HG03159 (cell line): ENCODE measurements around the gene F2RL2.

ENCODE experiments used
- ATAC-seq: cut with Tn5 transposase; IDR thresholded peaks from one replicate; pipeline ENCODE4 v1.9.1; 2021; ENCODE audit warnings: mild to moderate bottlenecking, moderate library complexity; ENCODE audit not compliant: unreplicated experiment

F2RL2 gene, protein sequence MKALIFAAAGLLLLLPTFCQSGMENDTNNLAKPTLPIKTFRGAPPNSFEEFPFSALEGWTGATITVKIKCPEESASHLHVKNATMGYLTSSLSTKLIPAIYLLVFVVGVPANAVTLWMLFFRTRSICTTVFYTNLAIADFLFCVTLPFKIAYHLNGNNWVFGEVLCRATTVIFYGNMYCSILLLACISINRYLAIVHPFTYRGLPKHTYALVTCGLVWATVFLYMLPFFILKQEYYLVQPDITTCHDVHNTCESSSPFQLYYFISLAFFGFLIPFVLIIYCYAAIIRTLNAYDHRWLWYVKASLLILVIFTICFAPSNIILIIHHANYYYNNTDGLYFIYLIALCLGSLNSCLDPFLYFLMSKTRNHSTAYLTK

DNA sequence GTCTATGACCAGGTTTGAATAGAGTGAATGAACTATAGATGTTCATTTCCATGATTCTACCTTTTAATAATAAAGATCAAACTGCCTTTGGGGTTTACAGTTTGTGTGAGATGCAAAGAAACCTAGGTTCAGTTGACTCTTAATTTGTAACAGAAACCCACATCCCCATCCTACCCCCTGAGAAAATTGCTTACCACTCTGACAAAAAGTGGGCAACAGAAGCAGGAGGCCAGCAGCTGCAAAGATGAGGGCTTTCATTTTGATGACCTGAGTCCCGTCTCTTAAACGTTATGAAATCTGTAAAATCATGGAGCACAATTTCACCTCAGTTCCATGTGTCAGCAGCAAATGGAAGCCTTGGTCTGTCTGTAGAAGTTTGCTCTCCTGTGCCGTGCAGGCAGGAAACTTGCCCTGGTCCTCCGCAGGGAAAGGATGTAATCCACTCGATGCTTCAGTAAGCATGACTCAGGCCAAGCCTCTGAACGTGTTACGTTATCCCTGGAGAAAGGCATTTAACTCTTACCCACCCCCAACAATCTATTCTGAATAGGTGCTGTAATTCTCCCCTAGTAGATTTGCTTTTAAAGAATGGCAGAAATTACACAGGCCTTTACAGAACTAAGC lies at the start of gene F2RL2:
TSS of gene F2RL2 (minus strand) at position 431 of the 624 bp plus-strand sequence. CDS start at position 258, 173 bp downstream.
- no peak for ATAC-seq

DNA sequence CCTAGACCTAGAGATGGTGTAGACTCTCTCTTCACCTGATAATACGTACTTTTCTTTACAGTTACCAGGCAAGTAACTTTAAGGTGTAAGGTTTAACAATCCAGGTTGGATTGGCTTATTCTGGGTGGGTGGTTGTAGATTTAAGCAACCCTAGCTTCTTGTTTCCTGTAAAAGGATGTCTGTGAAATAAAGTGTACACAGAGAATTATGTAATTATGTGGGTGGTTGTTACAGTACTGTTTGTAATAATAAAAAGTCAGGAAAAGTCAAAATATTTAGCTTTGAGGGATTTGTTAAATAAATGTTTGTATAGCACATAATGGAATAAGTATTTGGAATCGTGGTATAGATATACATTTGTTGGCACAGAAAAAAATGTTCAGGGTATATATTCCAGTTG lies 49.0 kb upstream of the F2RL2 start:
- ATAC-seq, result no peak

DNA sequence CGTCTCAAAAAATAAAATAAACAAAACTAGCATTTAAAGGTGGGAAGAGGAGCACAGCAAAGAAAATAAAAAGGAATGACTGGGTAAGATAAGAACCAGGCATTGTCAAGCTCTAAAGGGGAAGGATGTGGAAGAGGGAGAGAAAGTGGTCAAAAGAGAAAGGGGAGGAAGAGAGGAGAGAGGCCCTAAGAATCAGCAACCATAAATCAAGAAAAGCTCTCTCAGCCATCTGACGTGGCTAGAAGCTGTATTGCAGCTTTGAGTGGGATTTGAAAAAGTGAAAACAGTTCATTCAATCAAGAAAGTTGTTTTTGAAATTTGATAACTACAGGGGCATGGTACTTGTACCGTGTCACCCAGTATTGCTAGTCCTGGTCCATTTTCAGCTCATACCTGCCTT lies 47.3 kb upstream of the F2RL2 start:
- no peak for ATAC-seq

DNA sequence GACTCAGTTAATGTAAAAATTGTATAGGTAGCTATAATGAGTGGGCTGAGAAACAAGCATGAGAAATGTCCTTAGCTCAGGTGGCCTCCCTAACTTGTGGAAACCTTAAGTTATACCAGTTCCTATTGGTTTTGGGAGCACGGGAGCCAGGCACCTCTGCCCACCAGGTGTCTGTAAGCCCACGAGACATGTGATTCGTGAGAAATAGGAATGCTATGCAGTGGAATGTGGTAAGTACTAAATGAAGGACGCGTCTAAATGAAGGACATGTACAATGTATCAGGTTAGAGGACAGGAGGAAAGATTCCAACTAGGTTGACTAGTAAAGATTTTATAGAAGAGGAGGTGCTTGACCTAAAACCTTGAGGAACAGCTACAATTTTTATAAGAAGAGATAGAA lies 46.0 kb upstream of the F2RL2 start:
- ATAC-seq, result no peak

DNA sequence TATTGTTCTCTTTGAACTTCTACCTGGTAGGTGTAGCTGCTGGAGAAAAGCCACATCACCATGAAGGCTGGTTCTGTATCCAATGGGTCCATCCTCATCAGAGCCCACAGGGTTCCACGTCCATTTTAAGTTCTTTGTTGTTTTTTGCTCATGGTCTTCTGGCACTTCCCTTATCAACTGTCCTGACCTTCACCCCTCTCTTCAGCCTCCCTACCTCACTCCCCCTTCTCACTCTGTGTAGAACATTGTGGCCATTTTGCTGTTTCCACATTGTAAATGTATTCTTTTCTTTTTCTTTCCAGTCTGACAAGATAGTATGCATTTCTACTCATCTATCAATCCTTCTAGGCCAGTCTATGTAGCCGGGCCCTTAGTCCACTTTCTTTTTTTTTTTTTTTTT lies 44.3 kb upstream of the F2RL2 start:
- ATAC-seq, result no peak

DNA sequence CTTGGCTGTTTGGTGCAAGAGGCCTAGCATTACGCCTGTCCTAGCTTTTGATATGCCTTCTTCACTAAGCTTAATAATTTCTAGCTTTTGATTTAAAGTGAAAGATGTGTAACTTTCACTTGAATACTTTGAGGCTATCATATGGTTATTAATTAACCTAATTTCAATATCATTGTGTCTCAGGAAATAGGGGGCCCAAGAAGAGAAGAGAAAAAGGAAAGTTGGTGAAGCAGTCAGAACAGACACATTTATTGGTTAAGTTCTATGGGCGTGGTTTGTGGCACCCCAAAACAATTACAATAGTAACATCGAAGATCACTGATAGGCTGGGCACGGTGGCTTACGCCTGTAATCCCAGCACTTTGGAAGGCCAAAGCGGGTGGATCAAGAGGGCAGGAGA lies 40.9 kb upstream of the F2RL2 start:
- ATAC-seq, result no peak

DNA sequence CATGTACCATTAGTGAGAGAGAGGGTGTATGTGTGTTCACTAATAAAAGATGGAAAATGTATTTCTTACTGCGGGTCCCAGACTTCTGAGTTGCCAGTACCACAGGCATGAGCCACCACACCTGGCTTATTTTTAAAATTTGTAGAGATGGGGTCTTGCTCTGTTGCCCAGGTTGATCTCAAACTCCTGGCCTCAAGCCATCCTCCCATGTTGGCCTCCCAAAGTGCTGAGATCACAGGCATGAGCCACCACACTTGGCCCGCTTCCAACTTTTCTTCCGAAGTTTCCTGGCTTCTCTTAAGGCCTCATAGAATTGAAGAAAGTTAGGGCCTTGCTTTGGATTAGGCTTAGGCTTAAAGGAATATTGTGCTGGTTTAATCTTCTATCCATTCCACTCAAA lies 40.4 kb upstream of the F2RL2 start:
- ATAC-seq, result no peak

DNA sequence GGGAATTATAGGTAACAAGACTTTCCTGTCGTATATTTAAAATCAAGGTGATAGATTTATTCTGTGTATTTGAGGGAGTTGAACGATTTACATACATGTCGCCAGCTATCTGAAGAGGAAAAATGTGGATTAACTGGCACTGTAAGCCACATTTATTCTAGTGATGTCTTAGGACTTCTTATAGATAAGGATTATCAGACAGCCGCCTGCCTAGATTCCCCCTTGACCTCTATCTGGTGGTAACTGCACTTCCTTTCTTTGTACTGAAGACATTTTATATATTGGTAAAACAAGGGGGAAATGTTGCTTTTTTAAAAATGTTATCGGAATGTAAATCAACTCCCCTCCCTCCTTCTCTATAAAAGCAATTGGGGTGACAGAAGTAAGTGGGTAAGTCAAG lies 39.3 kb upstream of the F2RL2 start:
- ATAC-seq, result no peak

DNA sequence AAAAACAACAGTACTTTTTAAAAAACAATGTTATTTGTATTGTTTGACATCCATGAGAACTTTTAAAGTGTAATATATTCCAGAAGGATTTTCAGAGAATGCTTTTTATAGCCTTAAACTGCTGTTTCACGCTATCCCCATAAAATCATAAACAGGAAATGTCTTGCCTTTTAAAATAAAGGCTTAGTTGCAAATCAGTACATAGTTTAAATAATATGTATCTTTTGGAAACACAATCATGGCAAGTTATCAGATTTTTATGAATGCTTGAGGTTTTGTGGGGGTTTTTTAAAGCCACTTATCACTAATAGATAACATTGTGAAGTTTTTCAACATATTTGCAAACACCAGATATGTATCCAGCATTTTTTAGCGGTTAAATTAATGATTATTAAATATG lies 37.2 kb upstream of the F2RL2 start:
- ATAC-seq, result no peak

DNA sequence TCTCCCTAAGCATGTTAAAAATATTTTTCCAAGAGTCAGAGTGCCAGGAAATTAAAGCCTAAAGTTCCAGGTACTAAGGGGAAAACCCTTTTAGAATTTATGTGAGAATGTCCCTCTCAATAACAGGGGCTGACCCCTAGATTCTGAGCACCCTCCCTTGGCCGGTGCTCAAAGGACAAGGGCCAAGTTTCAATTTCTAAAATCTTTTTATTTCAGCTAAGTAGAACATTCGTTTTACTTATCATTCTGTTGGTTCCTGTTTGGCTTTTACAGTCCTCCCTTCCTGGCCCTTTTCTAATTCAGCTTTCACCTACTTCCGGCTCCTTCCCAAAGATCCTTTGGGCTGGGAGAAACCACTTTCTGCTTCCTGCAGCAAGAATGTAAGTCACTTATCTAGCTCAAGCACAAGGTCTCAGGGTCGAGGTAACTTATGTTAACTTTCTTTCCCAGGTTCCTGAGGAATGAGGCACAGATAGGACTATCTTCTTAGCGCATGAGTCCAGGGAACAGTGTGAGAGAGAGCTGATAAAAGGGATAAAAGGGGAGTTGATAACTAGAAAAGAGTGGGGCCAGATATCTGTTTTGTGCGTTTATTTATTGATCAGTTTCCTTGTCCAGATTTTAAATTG lies 34.6 kb upstream of the F2RL2 start:
- ATAC-seq, result no peak

DNA sequence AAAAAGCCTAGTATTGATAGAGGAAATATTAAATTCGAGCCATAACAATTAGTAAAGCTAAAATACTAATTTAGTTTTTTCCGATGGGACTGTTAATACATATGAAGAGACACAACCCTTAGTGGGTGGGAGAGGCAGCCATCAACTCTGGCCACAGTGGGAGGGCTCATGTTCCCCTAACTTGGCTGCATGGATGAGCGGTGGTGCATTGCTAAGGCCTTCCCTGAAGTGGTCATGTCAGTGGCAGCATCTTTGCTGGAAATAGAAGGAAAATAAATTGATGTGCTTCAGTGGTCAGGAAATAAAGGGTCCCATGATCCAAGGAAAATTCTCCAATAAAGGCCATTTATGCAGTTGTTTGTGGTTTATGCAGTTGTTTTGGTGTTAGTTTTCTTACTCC lies 33.9 kb upstream of the F2RL2 start:
- no peak for ATAC-seq

DNA sequence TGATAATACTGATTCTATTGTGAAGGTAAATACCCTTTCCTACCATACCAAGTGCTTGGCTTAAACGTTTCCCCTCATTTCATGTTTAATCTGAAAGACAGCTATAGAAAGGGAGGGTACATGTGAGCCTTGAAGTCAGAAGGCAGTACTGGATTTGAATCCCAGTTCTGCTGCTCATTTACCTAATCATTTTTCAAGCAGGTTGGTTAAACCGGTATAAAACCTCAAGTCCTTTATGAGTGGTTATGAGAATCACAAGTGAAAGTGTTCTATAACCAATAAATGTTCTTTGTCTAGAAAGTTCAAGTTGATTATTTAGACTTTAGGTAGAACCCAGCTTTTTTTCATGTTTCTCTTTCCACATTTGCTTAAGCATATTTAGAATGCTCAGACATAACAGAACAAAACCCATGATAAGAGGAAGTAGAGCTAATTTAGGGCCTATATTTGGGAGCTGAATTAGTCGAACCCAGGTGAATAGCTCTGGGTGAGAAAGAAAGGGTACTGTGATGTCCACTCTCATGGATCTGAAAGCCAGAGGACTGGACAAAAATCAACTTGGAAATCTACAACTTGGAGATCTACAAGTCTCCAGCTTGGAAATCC lies 29.7 kb upstream of the F2RL2 start:
- ATAC-seq, result no peak

DNA sequence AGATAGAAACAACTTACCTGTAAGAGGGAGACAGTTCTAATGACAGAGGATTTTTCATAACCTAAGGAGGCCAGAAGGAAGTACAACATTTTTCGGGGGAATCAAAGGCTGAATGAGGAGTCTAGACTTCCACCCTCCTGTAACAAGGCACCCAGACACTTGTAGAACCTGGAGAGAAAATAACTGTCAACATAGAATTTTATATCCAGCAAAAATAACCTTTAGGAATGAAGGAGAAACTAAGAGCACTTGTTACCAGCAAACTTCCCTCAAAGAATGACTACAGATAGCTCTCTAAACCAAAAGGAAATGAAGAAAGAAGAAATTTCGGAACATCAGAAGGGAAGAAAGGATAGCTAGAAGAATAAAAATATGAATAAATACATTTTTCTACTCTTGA lies 25.9 kb upstream of the F2RL2 start:
- no peak for ATAC-seq

DNA sequence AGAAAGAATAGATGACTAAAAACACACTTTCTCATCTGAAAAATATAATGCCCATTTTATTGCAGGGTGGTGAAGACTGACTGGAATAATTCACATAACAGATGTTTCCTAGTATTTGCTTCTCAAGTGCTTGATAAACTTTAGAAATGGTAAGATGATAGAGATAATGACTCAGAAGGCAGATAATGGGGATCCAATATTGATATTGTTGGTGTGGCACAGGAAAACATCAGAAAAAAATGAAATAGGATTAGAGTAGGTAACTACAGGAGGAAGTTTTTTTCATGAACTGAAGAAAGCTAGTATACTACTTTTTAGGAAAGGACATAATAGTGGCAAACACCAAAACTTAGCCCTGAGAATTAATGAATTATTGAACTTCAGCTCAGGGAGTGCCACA lies 20.2 kb upstream of the F2RL2 start:
- ATAC-seq, result no peak

DNA sequence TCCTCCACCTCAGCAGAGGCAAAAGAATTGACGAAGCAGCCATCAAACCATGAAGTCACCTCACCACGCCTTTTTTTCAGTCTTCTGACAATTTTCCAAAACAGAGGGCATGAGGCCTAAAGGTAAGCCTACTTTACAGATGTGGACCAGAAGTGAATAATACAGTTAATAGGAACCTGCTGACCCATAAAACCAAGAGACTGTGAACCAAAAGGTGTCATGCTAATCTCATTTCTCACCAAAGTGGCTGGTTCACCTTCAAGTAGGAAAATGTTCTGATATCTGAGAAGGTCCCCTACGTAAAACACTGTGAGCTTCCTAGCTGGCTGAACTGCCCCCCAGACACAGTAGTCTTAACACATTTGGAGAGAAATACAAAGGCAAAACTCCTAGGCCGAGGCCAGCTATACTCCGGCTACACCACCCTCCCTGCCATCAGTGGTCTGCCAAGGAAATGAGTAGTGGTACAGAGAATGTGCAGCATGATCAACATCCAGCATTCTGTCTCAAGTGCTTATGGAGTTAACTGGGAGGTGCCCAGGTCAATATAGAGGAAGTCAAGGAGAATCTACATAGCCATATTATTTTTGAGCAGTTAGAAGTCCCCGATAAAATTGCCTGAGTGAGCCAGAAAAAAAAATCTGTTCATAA lies 19.3 kb upstream of the F2RL2 start:
- no peak for ATAC-seq

DNA sequence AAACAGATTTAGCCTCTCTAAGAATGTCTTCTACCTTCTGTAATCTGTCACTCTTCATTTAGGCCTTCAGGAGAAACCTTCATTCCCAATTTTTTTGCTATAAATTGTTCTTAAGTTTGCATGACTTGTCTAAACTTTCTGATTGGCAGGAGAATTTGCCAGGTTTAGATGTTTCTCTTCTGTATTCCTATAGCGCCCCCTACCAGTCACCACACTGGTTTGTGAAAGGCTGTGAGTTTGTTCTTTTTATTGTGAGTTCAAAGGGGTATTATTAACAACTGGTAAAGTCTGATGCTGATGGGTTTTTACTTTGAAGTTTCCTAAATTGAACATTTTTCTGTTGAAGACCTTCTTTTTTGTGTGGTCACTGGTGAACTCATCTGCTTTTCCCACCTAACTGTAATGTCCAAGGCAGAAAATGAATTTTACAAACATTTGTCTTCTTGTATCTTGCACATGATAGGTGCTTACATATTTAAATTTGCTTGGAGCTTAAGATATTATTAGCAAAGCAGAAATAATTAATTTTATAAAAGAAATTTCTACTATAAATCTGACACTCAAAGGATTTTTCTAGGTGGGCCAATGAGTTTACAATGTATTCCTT lies 18.4 kb upstream of the F2RL2 start:
- ATAC-seq, result no peak

DNA sequence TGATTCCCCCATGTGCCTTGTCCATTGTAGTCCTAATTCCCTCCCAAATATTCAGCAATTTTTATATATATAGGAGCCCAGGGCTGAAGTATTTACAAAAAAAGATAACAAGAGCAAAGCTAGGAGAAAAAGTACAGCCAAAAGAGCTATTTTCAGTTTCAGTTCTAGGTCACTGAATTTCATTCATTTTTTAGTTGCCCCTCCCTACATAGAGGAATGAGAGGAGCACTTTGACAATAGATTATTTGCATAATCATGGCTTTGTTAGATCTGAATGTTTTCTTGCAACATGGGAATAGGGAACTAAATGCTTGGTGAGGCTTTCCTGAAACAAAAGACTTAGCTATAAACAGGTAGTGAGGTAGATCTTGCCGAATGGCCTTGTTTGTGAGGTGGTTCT lies 15.3 kb upstream of the F2RL2 start:
- ATAC-seq, result no peak

DNA sequence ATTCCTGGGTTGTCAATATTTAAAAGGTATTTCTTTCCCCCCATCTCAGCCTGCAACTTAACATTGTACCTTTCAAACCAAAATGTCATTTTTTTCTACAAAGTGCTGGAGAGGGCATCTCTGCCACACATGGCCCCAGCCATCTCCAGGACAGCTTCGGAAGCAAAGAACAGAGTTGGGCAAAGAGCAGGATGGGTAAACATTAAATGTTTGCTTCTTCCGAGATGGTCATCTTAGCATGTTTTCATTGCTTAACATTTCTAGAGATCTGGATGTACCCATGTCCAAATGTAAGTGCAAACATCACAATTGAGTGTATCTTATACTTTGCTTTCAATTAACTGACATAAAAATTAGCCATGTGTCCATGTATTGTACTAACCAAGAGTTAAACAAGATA lies 14.3 kb upstream of the F2RL2 start:
- ATAC-seq, result no peak

DNA sequence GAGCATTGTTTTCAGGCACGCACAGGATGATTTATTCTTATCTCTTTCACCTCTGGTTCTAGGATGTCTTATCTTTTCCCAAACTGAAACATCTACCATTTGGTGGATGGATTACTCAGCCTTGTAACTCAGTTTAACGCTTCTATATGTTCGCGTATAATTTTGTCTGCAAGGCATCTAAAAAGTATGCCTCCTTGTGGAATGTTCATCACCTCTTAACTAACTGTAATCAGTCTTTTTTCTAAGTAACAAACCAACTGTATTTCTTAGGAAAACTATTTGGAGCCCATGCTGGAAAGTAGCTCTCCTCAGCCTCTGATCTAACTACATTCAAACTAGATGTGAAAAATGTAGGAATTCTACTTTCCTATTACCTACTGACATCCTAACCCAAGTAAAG lies 11.5 kb upstream of the F2RL2 start:
- ATAC-seq, result no peak

DNA sequence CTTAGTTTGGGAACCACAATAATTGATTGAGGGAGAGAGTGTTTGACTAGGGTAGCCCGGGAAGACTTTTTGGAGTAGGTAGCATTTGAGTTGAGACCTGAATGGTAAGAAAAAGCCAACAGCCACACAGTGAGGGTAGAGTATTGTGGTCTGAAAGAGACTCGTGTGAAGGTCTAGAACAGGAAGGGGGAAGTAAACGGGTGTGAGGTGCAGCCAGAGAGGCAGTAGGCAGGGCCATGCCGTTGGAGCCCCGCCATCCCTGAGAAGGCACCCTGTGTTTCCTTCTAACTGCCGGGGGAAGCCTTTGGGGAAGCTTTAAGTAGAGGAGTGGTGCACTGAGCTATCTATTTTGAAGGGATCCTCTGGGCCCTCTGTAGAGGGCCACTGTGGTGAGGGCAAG lies 3.5 kb upstream of the F2RL2 start:
- ATAC-seq, result no peak
